Left kidney (tissue), 8 donors: ENCODE measurements around the gene EBLN1. TPM values are rescaled to one million over a fixed set of nuclear protein-coding genes. Genes with fewer than 3 reads are reported as not detected.

Experiments
- DNase-seq: peaks from one replicate; pipeline ENCODE4 v3.0.0-alpha.2; 2013
- long read RNA-seq, 8 donors: transcript quantifications; one replicate each; lab custom pipeline, GENCODE V29; 2026
- polyA plus RNA-seq: library from polyadenylated mRNA; unstranded; fragments of 120-200 nt; gene quantifications from one replicate; pipeline ENCODE4 v1.2.1, GENCODE V29; 2013; ENCODE audit not compliant: insufficient read length

The EBLN1 gene
- polyA plus RNA-seq = not detected
- long read RNA-seq, donor 1 = 0 reads
- long read RNA-seq, donor 2 = 0 reads
- long read RNA-seq, donor 3 = 0 reads
- long read RNA-seq, donor 4 = 0 reads
- long read RNA-seq, donor 5 = 0 reads
- long read RNA-seq, donor 6, partial matches to known transcripts = 0 of 1 reads
- long read RNA-seq, donor 6, other reads (novel, unspliced or antisense) = 0 of 1 reads
- long read RNA-seq, donor 7 = 0 reads
- long read RNA-seq, donor 8 = 0 reads

DNA sequence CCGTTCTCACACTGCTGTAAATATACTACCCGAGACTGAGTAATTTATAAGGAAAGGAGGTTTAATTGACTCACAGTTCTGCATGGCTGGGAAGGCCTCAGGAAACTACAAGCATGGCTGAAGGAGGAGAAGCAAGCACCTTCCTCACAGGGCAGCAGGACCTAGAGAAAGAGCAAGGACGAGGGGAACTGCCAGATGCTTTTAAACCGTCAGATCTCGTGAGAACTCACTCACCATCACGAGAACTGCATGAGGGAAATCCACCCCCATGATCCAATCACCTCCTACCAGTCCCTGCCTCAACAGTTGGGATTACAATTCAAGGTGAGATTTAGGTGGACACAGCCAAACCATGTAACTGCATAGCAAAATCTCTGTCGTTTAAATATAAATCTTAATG is at the start of gene EBLN1:
Gene EBLN1, minus strand, starts transcription at position 174 of the 400 bp plus-strand sequence. CDS start 8,032 bp downstream, outside the sequence.
- DNase-seq = no peak

DNA sequence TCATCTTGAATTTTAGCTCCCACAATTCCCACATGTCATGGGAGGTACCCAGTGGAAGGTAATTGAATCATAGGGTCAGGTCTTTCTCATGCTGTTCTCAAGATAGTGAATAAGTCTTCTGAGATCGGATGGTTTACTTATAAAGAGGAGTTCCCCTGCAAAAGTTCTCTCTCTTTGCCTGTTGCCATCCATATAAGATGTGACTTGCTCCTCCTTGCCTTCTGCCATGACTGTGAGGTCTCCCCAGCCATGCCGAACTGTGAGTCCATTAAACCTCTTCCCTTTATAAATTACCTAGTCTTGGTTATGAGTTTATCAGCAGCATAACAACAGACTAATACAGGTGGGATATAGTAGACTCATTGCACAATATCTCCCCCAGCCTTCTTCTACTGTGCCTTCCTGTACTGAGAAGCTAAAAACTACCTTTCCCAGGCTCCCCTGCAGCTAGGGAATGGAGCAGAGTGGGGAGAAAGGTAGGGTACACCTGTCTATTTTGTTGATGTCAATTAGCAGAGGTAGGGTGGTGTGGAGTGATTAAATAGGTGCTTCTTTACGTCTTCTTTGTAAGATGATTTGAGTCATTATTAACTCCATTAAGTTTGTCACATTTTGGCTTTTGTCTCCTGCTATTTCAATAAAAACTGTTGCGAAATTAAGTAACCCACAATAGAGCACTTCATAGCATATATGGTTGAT is 48.2 kb upstream of the EBLN1 start:
- DNase-seq = no peak

DNA sequence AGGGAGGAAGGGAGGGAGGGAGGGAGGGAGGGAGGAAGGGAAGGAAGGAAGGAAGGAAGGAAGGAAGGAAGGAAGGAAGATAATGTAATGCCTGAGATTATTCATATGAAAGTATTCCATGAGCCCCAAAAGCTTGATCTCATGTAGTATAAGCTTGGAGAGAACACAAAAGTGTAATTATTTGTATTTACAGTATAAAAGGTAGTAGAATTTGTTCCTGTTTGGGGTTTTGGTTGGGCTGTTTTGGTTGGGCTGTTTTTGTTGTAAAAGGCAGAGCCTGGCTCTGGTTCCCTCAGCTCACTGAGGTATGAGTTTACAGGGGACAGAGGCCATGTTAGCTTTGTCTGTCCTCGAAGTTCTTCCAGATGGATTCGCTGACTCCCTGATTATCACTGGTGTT is 45.3 kb upstream of the EBLN1 start:
- DNase-seq = no peak

DNA sequence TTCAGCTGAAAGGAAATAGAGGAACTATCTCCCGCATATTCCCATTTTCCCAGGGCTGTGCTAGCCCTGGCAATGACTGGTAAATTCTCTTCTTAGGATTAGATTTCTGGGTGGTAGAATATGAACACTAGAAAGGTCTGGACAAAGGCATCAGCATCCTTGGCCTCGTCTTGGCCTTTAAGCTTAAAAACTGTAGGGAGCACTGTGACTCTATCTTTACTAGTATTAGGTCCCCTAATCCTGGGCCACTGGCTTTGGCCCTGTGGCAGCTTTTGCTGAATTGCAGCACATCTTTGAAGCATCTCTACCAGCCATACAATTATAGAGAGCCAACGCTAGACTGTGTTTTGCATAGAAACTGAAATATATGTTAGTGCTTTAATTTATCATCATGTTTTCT is 41.5 kb upstream of the EBLN1 start:
- DNase-seq = no peak

DNA sequence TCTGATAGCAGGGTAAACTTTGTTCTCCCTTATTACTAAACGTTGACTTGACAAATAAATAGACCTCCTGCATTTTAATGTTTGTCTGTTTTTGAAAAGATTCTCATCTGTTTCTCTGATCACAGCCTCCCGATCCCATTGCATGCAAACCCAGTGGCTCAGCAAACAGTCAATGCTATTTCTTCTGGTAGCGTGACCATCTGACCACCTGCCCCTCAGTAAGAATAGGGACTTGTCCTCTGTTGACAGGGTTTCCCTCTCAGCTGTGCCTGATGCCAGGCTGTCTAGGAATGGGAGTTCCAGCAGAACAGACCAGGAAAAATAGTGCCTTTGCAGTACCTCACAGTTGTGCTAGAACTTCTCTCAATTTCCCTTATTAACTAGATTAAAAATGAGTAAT is 40.7 kb upstream of the EBLN1 start:
- DNase-seq = no peak

DNA sequence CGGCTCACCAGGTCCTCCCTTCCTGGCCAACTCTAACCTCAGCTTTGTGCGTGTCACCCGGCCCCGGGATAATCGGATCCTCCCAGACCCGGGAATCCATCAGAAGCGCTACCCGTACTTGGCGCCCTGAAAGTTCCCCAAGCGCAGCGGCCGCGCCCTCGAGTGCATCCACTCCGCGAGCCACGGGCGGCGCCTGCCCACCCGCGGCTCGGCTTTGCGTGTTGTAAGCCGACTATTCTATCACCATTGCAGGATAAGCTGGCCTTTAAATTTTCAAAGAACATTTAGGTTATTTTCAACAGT is 35.7 kb upstream of the EBLN1 start:
- DNase-seq = no peak

DNA sequence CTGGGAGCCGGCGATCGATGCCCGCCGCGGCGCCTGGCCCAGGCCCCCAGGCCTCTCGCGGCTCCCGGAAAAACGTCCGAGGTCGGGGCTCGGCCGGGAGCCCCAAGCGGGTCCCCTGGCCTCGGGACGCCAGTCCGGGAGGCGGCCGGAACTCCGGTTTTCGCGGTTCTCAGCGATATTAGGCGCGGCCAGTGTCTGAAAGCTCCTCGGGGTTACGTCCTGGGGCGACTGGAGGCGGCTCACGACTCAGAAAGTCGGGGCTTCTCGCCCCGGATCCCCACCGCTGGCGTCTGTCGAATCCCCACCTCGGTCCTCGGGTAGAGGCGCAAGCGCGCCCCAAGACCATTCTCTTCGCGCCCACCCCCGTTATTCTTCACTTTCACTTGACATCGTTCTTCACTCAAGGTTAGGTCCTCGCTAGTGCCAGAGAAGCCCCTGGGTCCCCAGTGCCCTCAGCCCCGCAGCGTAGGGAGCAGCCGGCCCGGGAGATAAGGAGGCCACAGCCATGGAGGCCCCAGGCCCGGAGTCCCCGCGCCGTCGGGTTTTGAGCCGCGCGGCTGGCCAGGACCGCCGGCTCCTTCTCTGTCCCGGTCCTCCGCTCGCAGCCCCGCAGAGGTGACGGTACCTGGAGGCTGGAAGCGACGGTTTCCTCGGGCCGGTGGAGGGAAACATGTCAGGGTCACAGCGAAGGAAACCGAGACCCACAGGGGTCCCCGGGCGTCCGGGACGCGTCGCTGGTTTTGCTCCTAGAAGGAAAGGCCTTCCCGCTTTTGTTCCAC is 35.2 kb upstream of the EBLN1 start:
- DNase-seq = peak; percentile 58

DNA sequence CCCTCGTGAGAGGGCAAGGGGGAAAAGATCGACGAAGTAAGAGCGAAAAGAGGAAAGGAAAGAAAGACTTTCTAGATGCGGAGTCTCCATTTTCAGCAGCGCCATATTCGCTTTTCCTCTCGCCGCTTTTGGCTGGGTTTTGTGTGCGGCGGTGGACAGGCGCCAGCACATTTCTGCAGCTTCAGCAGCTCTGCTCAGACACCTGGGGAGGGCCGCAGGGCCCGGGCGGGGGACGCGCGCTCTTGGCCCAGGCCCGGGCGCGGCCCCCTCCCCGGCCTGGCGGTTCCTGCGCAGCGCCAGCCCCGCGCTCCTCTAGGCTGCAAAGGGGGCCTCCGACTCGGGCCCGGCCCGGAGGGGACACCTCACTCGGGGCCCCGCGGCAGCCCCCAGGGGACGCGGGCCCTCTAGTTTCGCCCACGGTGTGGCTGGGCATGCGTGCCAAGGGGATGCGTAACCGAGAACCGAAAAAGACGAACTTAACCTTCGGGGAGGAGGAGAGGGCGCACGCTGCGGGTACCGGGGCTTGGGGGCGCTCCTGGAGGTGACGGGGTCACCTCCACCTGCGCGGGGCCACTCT is 34.5 kb upstream of the EBLN1 start:
- DNase-seq = peak; percentile 45

DNA sequence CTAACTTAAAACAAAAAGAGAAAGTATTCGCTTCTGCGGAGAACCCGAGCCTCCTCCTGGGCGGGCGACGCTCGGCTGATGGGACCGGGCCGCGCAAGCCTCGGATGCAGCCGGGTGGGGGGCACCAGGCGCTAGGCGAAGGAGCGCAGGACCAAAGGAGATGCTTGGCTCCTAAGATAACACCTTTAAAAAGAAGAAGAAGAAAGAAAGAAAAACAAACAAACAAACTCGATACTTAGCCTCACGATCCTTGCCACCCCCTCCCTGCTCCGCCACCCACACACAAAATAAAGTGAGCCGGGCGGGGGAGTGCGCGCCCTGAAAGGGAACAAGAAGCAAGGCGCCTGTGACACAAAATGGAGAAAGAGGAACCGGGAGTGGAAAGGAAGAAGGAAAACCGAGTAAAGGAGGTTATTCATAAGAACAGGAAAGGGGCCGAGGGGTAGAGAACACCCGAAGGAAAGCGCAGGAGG is 34.0 kb upstream of the EBLN1 start:
- peak; percentile 84 for DNase-seq

DNA sequence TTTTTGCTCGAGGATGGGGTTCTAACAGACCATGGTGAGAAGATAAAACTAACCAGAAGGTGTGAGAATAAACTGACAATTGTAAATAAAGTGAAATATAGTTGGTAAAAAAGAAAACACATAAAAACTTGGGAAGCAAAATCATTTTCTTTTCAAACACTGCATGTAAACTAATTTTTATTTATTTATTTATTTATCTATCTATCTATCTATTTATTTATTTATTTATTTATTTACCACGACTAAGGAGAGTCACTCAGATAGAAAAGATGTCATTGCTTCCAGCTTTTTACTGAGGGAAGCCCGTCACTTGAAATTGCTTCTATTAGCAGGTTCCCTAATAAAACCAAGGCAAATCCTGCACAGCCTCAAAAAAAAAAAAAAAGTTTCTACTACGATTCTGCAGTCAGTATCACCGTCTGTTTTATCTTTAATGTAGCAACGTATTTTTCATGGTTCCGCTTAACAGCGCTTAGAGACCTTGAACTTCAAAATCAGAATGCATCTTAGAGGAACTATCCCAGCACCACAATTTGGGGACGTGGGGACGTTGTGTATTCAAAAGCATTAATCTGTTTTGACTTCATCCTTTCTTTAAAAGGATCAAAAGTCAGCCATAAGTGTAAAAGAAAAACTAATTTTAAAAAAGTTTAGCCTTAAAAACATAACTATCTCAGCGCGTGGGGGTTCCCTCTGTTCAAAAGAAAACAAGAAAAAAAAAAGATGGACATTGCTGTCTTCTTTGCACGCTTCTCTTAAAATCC is 33.3 kb upstream of the EBLN1 start:
- DNase-seq = peak; percentile 51

DNA sequence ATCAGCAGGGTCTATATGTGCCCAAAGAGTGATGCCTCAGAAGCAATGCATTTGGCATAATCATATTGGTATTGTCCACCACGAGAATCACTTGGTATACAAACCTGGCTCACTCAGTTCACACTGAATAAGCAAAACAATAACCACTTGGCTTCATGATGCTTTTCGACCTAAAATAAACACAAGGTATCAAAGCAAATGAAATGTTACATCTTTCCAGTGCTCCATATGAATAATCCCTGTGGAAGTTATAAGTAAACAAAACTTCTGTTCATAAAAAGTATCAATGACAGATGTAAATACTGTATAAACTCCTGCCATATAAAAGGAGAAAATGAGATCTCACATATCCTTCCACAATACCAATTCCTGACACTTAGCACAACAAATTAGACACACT is 29.8 kb upstream of the EBLN1 start:
- DNase-seq = no peak

DNA sequence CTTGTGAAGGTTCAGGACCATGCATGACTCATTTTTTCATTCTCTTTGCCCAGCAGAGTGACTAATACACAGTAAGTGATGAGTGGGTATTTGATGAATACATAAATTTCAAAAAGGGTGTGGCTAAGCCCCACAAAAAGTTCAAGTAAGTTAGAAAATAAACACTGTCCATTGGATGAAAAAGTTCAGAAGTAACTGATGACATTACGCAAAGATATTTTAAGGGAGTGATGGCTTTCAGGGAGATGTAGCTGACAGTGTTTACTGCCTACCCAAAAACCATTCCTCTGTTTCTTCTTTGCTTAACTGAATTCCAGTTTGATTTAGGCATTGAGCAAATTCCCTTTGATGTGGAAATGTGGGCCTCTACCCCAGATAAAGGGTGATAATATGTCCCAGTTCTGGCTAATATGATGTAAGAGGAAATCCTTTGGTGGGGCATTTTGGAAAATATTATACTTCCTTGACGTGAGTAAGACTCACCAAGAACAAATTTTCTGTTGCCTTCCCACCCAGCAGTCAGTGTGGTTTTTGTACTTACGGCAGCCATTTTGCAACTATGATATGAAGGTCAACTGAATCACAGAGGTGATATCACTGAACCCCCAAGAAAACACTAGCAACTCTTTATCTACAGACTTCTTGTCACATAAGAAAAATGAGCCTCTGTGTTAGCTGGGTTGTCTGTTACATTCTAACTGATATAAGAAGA is 29.0 kb upstream of the EBLN1 start:
- DNase-seq = no peak

DNA sequence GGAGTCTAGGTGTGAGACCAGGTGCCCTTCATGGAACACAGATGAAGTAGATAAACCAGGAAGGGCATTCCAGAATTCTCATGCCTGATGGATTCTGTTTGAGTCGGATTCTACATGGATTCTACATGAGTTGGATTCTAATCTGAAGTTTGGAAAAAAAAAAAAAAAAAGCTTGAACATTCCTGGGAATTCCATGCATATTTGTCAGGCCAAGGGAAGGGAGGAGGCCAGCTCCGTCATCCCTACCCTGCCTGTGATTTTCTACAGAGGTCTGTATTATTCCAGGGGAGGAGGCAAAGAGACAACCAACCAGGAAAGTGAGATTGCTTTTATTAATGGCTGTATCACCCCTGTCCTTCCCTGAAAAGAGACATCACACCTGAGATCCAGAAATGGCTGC is 27.8 kb upstream of the EBLN1 start:
- DNase-seq = no peak

DNA sequence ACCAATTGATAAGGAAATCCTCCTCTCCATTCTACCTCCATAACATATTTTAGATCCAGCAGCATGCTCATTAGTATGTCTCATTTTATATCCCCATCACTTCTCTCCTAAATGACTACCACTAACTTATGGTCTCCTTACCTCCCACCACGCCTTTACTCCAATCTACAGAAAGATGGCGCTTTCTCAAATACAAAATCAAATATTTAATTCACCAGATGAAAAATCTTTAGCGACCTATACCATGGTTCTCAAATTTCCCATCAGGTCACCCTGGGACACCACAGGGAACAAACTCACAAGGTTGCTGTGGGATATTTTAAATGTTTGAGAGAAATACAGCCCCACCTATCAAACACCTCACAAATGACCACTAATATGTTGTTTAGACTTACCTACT is 27.0 kb upstream of the EBLN1 start:
- DNase-seq = no peak

DNA sequence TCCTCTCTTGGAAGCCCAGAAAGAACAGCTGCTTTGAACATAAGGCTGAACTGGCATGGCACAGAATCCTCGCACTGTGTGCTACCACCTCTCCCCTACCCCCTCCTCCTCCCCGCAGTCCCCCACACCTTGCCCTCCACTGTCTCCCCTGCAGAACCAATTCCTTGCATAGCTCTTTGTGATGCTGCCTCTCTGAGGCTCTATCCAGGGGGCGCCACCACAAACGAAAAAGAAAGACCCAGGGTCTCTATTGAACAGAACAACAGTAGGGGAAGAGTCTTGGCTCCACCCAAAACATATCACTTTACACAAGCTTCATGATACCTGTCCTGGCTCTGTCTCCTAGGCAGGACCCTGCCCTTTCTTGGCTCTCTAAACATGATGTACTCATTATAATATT is 26.2 kb upstream of the EBLN1 start:
- DNase-seq = no peak

DNA sequence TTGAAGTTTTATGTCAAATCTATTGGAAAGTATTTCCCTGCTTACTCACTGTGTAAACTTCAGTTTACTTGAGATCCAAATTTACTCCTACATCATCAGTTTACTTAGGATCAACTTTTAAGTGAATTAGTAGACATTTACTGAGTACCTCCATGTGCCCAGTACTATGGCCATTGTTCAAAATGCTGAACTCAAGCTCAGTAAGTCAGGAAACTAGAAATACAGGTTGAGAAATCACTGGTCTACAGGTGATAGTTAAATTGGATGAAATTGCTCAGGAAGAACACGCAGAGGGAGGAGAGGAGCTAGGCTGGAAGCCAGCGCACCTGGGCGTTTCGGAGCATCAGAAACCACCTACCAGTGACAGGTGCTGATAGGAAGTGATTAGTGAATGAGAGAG is 25.5 kb upstream of the EBLN1 start:
- no peak for DNase-seq

DNA sequence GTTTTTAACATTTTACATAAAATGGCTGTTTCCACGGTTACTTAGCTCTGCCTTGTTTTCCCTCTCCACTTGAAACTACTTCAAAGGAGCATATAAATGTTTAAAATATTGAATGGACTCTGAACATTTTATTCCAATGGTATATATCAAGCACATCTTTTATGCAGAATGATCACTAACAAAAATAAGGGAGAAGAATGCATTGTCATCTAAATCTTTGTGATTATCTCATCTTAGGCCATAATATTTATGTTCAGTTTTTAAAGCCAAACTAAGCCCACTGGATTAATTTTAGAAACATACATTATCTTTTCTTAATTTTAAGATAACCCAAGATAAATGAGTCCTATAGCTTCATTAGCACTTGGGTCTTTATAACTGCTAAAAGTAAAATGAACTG is 13.4 kb upstream of the EBLN1 start:
- no peak for DNase-seq

DNA sequence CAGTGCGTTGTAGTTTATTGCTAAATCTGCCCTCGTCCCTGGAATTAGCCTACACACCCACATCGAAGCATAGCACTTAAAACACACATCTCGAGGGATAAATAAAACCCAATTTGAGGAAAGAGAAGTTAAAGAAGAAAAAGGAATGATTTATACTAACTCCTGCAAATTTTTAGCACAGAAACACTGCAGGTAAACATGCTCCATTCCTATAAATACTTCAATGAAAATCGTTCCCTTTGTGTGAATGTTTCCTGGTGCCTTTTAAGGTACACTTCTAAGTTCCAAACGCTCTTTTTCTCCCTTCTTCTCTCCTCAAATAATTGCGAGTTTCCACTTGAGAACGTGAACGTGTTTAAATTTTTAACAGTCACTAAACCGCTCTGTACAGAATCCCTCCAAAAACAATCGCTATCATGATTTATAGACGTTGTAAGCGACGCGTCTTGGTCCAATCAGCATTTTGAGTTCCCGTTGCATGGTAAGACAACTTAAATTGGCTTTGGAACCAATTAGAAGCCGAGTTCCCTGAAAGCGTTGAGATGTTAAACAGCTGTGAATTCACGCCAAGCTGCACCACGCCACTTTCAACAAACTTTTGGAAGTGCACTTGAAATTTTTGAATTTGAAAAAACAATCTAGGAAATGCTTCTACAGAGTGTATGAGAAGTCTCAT is 12.5 kb upstream of the EBLN1 start:
- DNase-seq = peak; percentile 87

DNA sequence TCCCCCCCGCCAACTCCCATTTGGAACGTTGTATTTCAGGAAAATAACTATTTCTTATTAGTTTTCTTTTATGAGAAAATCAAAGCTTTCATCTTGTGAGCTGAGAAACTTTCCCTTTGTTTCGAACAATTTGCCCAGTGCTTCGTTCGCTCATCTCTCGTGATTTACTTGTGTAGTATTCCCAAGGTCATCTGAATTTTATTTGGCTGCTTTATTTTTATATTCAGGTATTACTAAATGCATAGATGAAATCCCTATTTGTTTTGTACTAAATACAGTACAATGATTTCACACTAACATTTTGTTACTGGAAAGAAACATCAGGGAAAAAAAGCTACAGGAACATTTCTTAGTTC is 12.0 kb upstream of the EBLN1 start:
- DNase-seq = peak; percentile 32

DNA sequence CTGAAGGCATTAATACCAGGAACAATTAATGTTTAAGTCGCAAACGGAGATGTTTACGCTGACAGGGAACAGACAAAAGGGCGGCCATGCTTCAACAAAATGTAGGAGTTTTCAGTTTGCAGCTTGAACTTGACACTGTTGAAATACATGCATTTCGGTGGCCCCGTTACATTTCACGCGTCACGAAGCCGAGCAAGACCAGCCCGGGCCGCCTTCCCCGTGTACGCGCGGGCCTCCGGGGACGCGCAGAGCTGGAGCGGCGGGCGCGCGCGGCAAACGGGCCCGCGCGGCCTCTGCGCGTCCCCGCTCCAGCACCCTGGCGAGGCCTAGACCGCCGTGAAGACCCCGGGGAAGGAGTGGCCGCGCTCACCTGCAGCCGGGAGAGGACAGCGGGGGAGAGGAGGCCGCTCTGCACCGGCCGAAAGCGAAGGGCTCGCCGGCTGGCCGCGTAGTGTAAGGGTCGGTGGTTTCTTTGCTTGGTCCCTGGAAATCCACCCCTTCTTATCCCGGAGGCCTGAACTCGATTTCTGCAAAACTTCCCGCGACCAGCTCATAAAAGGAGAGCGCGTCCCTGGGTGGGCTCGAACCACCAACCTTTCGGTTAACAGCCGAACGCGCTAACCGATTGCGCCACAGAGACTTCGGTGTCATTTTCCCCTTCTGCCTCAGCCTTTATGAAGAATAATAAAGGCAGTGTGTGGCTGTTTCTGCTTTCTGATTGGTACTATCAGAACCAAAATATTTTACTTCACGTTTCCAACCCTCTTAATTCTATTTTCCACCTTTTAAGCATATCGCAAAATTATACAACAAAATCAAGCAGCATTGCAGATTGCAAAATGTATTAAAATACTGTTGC is 11.4 kb upstream of the EBLN1 start:
- peak; percentile 91 for DNase-seq
